DMS 273 (cell line): ENCODE measurements around the gene KIAA1671.
"Not testable (repeated sequence)": the region's sequence is repeated elsewhere in the genome, so short reads cannot be mapped to it uniquely, and the experiment has no call there.

Source experiments
- DNase-seq: peaks from one replicate; lab custom pipeline; 2025; ENCODE audit not compliant: unreplicated experiment; lab: John Stamatoyannopoulos, UW

KIAA1671 gene

GRCh38 chr22:25212337-25212736, 259.8 kb downstream of the KIAA1671 start:
- peak; percentile 13 for DNase-seq

GRCh38 chr22:25213221-25213620, 260.7 kb downstream of the KIAA1671 start:
- DNase-seq: no peak

GRCh38 chr22:25216230-25216629, 263.7 kb downstream of the KIAA1671 start:
- no peak for DNase-seq

- DNase-seq: no peak
Measured at GRCh38 chr22:25219211-25219689, 266.7 kb downstream of the KIAA1671 start, which contains the start of gene CRYBB2. TSS of gene CRYBB2 (plus strand) at chr22:25219639. CDS start at chr22:25221430, 1,791 bp downstream.

GRCh38 chr22:25219948-25220442, 267.5 kb downstream of the KIAA1671 start:
- DNase-seq: no peak

GRCh38 chr22:25221790-25222189, 269.3 kb downstream of the KIAA1671 start:
- no peak for DNase-seq

GRCh38 chr22:25223269-25223850, 270.8 kb downstream of the KIAA1671 start:
- no peak for DNase-seq

- DNase-seq: no peak
Measured at GRCh38 chr22:25228822-25229221, 276.3 kb downstream of the KIAA1671 start.

- DNase-seq: not testable (repeated sequence)
Measured at GRCh38 chr22:25230760-25231159, 278.2 kb downstream of the KIAA1671 start.

- no peak for DNase-seq
Measured at GRCh38 chr22:25232301-25232700, 279.8 kb downstream of the KIAA1671 start.

GRCh38 chr22:25233706-25234105, 281.2 kb downstream of the KIAA1671 start:
- DNase-seq: not testable (repeated sequence)

GRCh38 chr22:25235547-25236290, 283.2 kb downstream of the KIAA1671 start:
- peak; percentile 89 for DNase-seq

GRCh38 chr22:25236417-25236816, 283.9 kb downstream of the KIAA1671 start:
- no peak for DNase-seq

GRCh38 chr22:25237503-25237902, 285.0 kb downstream of the KIAA1671 start:
- DNase-seq: no peak

GRCh38 chr22:25238058-25238457, 285.5 kb downstream of the KIAA1671 start:
- DNase-seq: not testable (repeated sequence)
